Transverse colon (tissue), 4 donors: ENCODE results near the gene ARMCX1.

Source experiments
- EP300 ChIP-seq: sonication (generic); formaldehyde crosslinking; IDR thresholded peaks from one replicate; pipeline ENCODE4 v1.6.1; 2017; ENCODE audit warnings: antibody characterized with exemption, low read depth
- POLR2A ChIP-seq: fragments of 450-650 bp; IDR thresholded peaks from one replicate; pipeline ENCODE4 v1.6.1; 2016; ENCODE audit warnings: antibody characterized with exemption, mild to moderate bottlenecking, moderate library complexity
- POLR2AphosphoS5 ChIP-seq, 3 donors: sonication (generic); formaldehyde crosslinking; IDR thresholded peaks; one replicate each; pipeline ENCODE4 v1.6.1; 2016; ENCODE audit warnings: antibody characterized with exemption in 3 of 3
- TF ChIP-seq, protein P1 (sequence below), 5 experiments: fragments of 200-600 bp in 3 of 5; fragments of 450-650 bp in 2 of 5; sonication (generic) in 3 of 5; IDR thresholded peaks; 1 replicate in 2 of 5; 2 replicates in 3 of 5; pipeline ENCODE4 v1.5.1; 2016 to 2017; ENCODE audit warnings: antibody characterized with exemption in 5 of 5, inconsistent platforms in 3 of 5, mild to moderate bottlenecking in 2 of 5, moderate library complexity in 1 of 5

DNA sequence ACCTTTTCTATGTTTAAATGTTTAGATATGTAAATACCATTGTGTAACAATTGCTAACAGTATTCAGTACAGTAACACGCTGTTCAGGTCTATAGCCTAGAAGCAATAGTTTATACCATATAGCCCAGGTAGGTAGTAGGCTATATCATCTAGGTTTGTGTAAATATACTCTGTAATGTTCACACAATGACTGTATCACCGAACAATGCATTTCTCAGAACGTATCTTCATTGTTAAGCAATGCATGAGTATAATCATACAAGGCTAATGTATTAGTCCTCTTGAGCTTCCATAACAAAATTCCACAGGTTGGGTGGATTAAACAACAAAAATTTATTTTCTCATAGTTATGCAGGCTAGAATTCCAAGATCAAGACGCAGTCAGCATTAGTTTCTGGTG is 42.4 kb upstream of the ARMCX1 start:
- TF ChIP-seq, protein P1, sequence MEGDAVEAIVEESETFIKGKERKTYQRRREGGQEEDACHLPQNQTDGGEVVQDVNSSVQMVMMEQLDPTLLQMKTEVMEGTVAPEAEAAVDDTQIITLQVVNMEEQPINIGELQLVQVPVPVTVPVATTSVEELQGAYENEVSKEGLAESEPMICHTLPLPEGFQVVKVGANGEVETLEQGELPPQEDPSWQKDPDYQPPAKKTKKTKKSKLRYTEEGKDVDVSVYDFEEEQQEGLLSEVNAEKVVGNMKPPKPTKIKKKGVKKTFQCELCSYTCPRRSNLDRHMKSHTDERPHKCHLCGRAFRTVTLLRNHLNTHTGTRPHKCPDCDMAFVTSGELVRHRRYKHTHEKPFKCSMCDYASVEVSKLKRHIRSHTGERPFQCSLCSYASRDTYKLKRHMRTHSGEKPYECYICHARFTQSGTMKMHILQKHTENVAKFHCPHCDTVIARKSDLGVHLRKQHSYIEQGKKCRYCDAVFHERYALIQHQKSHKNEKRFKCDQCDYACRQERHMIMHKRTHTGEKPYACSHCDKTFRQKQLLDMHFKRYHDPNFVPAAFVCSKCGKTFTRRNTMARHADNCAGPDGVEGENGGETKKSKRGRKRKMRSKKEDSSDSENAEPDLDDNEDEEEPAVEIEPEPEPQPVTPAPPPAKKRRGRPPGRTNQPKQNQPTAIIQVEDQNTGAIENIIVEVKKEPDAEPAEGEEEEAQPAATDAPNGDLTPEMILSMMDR (IDR thresholded peaks at IDR 0.05), result no peak
- no peak for TF ChIP-seq POLR2AphosphoS5 (IDR thresholded peaks at IDR 0.05)
- TF ChIP-seq EP300, result no peak
- TF ChIP-seq POLR2A, result no peak
